HG03175 (cell line): Measurements from ENCODE around the gene FBN3.
"Not testable (repeated sequence)": the region's sequence is repeated elsewhere in the genome, so short reads cannot be mapped to it uniquely, and the experiment has no call there.

Source experiments
- ATAC-seq: cut with Tn5 transposase; IDR thresholded peaks from one replicate; pipeline ENCODE4 v1.9.1; 2021; ENCODE audit warnings: mild to moderate bottlenecking, moderate library complexity; ENCODE audit not compliant: unreplicated experiment

The FBN3 gene

GRCh38 chr19:8120636-8121480 is 28.5 kb downstream of the FBN3 start:
- no peak for ATAC-seq

GRCh38 chr19:8117991-8118390 is 31.4 kb downstream of the FBN3 start:
- no peak for ATAC-seq

- no peak for ATAC-seq
These were observed 32.7 kb downstream of the FBN3 start for GRCh38 chr19:8116437-8117293.

GRCh38 chr19:8115805-8116396 is 33.5 kb downstream of the FBN3 start:
- no peak for ATAC-seq

- no peak for ATAC-seq
These were observed 36.4 kb downstream of the FBN3 start for GRCh38 chr19:8113017-8113416.

- no peak for ATAC-seq
These were observed 38.0 kb downstream of the FBN3 start for GRCh38 chr19:8111376-8111775.

- no peak for ATAC-seq
These were observed 38.5 kb downstream of the FBN3 start for GRCh38 chr19:8110931-8111330.

GRCh38 chr19:8109890-8110662 is 39.3 kb downstream of the FBN3 start:
- no peak for ATAC-seq

GRCh38 chr19:8109455-8109854 is 39.9 kb downstream of the FBN3 start:
- ATAC-seq: no peak

- no peak for ATAC-seq
These were observed 40.6 kb downstream of the FBN3 start for GRCh38 chr19:8108560-8109445.

GRCh38 chr19:8107301-8107903 is 42.0 kb downstream of the FBN3 start:
- no peak for ATAC-seq

GRCh38 chr19:8105471-8105870 is 43.9 kb downstream of the FBN3 start:
- no peak for ATAC-seq

GRCh38 chr19:8101910-8102309 is 47.5 kb downstream of the FBN3 start:
- ATAC-seq: not testable (repeated sequence)

- no peak for ATAC-seq
These were observed 48.1 kb downstream of the FBN3 start for GRCh38 chr19:8101311-8101710.

GRCh38 chr19:8097681-8098567 is 51.5 kb downstream of the FBN3 start:
- no peak for ATAC-seq

- no peak for ATAC-seq
These were observed 52.2 kb downstream of the FBN3 start for GRCh38 chr19:8097198-8097597.

- no peak for ATAC-seq
These were observed 53.3 kb downstream of the FBN3 start for GRCh38 chr19:8096071-8096470.

GRCh38 chr19:8095354-8095886 is 54.0 kb downstream of the FBN3 start:
- ATAC-seq: no peak
